Stimulated activated CD4-positive, alpha-beta T cell treated with anti-CD3 and anti-CD28 coated beads, Interleukin-2, amount 100 ng/mL, for 24 hours (primary cell): ENCODE measurements around the gene ORC5.
"Not testable (repeated sequence)": the region's sequence is repeated elsewhere in the genome, so short reads cannot be mapped to it uniquely, and the experiment has no call there.

Experiments
- DNase-seq, 2 donors: peaks; one replicate each; pipeline ENCODE4 v3.0.0-alpha.2; 2020

Gene ORC5

DNA sequence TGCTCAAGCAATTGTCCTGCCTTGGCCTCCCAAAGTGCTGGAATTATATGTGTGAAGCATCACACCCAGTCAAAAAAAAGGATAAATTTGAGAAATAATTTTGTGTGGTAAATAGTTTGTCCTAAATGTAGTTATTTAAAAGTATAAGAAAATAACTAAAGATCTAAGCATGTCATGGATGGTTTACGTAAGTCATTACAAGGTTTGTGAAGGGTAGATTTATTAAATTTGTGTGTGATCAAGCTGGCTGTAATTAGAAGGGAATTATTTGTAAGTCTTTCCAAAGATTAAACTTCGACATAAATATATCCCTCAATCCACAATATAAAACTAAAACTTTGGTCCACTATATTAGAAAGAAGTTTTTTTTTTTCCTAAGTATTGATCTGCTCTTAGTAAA is 28.6 kb downstream of the ORC5 start:
- no peak for DNase-seq

- not testable (repeated sequence) for DNase-seq
These were observed 30.2 kb downstream of the ORC5 start for GRCh38 chr7:104177565-104178083.

DNA sequence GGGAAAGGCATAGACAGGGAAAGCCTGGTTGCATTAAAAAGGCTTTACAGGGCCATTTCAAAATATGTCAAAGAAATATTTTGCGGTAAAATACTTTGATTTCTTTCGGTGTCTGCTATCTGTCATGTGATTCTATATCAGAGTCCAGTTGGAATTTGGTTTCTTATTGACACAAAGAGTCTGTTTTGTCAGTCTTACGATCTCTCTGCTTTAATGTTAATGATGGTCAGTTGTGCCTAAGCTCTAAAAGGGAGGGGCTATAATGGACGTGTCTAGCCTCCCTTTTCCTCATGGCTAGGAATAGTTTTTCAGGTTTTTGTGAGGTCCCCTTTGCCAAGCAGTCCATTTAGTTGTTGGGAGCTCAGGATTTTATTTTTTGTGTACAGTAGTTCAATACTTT is 31.5 kb downstream of the ORC5 start:
- no peak for DNase-seq

- no peak for DNase-seq
These were observed 32.3 kb downstream of the ORC5 start for GRCh38 chr7:104175361-104175984.

GRCh38 chr7:104174798-104175197 is 33.0 kb downstream of the ORC5 start:
- no peak for DNase-seq

GRCh38 chr7:104162081-104162480 is 45.7 kb downstream of the ORC5 start:
- no peak for DNase-seq

- no peak for DNase-seq
These were observed 46.6 kb downstream of the ORC5 start for GRCh38 chr7:104161244-104161643.

- DNase-seq: no peak
These were observed 47.4 kb downstream of the ORC5 start for GRCh38 chr7:104160375-104160774.

DNA sequence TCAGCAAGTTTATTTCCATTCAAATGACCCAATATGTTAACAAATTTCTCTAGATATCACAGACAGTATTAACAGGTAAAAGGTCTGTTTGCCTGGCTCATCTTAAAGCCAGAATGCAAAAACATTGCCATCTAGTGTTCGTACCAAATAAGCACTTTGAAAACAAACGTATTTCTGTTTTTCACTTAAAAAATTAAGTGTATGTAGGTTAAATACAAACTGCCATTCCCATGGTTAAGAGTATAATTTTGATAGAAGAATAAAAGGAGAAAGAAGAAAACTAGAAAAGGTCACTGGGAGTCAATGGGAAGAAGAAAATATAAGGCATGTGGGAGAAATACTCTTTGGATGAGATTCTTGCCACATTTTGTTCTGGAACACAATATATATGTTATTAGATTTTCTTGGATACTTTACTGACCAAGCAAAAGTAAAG is 51.0 kb downstream of the ORC5 start:
- DNase-seq: no peak

GRCh38 chr7:104153287-104153686 is 54.5 kb downstream of the ORC5 start:
- no peak for DNase-seq

- DNase-seq: no peak
These were observed 55.3 kb downstream of the ORC5 start for GRCh38 chr7:104152468-104152867.

- no peak for DNase-seq
These were observed 57.3 kb downstream of the ORC5 start for GRCh38 chr7:104150470-104150869.

- DNase-seq: no peak
These were observed 58.0 kb downstream of the ORC5 start for GRCh38 chr7:104149822-104150221.

GRCh38 chr7:104142147-104142546 is 65.7 kb downstream of the ORC5 start:
- DNase-seq: no peak

DNA sequence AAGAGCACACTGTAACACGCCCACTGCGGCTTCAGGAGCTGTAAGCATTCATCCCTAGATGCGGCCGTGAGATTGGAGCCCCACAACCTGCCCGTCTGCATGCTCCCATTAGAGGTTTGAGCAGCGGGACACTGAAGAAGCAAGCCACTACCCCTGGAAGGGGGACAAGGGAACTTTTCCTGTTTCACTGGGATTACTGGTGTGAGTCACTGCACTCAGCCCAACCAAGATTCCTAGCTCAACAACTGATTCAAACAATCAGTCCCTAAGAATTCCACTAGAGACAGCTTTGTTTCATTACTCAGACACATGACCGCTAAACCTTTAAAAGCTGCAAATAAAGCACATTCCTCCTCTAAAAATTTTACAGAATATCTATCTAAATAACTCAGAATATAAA is 69.8 kb downstream of the ORC5 start:
- no peak for DNase-seq

DNA sequence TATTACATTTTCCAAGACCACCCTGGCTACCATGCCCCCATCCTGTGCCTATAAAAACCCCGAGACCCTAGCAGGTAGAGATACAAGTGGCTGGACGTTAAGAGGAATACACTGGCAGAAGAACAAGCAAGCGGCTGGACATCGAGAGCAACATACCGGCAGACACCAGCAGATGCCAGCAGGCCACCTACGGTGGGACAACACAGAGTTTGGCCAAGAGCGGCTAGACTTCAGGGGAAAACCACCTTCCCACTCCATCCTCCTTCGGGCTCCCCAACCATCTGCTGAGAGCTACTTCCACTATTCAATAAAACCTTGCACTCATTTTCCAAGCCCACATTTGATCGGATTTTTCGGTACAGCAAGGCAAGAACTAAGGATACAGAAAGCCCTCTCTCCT is 70.3 kb downstream of the ORC5 start:
- DNase-seq: no peak

DNA sequence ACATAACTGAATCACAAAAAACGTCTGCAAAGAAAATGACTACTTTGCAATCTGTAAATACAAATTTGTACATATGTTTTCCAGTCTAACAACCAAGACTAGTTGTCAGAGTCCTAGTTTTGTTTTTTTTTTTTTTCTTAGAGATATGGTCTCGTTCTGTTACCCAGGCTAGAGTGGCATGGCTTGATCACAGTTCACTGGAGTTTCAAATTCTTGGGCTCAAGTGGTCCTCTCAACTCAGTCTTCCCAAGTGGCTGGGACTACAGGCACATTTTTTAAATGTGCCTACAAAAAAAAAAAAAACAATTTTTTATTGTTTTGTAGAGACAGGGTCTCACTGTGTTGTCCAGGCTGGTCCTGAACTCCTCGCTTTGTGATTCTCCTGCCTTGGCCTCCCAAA is 70.8 kb downstream of the ORC5 start:
- no peak for DNase-seq

DNA sequence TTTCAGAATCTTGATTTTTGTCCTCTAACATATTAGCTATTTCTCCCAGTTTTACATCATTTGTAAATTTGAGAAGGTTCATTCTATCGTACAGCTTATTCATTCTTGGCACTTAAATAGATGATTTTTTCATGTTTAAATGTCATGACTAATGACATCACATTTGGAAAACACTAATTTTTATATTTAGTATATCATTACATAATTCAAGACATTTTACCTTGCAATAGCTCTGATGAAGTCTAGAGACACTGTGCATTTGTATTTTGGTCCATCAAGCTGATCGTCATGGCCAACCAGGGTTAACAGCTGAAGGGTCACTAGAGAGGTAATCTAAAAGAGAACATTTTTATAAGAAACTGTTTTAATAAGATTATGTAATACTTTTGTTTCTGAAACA is 71.3 kb downstream of the ORC5 start:
- no peak for DNase-seq

DNA sequence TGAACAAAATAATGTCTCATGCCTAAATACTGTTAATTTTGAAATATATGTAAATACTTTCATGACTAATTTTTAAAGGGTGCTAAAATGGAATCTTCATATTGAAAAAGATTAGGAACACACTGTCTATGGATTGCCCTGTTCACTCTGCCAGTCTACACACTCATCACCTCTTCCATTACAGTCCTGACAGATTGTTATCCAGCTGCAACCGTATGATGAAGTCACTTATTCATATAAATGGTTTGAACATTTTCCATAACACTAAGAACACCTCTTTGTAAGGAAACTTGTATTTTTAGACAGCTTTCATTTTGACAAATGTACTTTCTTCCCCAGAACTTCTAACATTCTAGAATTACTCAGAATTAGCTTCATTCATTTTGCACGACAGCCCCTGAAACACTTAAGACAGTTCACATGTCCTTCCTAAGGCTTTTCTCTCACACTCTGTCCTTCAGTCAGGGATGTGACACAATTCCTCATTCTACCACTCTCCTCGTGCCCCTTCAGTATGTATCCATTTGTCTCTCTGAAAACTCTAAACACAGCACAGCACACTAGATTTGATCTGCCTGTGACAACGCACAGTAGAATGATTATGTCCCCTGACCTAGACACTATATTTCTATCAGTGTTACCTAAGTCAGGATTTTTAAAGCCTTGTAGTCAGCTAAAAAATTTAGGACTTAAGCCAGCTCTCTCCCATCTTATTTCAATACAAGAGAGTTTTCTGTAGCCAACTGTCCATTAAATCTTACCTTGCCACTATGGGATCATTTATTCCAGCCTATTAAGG is 71.9 kb downstream of the ORC5 start:
- DNase-seq: no peak

- DNase-seq: no peak
These were observed 74.6 kb downstream of the ORC5 start for GRCh38 chr7:104133238-104133637.

- no peak for DNase-seq
These were observed 77.1 kb downstream of the ORC5 start for GRCh38 chr7:104130726-104131125.

- DNase-seq: no peak
These were observed 80.6 kb downstream of the ORC5 start for GRCh38 chr7:104127204-104127603.

DNA sequence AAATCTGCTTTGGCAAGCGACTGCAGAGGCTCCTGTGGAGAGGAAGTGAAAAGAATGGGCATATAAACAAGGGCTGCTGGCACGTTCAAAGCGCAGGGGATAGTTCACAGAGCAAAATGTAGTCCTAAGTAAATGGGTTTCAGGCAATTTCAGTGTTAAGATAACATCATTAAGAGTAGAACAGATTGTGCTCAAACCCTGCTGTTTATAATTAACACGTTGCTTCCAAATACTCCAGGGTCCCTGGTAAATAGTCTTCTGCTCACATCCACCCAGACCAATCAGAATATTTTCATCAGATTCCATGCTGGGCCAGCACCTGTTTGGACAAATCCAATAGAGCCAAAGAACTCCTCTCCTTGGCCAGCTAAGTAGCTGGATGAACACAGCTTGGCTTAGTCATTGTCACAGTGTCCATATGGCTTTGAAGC is 81.4 kb downstream of the ORC5 start:
- no peak for DNase-seq

DNA sequence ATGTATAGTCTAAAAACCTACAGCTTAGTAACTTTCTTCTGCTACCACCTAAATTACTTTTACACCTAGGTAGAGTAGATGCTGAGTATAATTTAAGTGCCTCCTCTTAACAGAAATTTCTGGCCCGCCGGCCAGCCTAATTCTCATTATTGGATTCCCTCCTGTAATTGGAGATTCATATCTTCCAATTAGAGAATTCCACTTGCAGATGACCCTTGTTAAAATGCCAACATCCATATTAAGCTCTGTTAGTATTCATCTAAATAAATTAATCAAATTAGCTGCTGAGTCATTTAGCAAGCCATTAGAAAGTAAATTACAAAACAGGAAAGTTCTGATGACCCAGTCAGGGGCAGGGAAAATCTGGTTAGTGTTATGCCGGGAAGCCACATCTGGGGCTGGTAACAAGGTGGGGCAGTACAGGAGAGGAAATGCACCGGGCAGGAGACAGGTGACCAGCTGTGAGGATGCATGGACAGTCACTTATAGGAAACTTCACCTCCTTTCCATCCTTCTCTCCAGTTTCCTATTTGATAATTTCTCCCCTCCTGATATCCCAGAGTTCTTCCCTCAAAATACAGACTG is 82.8 kb downstream of the ORC5 start:
- no peak for DNase-seq
